ENCODE data around the gene WDHD1.
"Not testable (repeated sequence)": the region's sequence is repeated elsewhere in the genome, so short reads cannot be mapped to it uniquely, and the experiment has no call there.

Gene WDHD1

GRCh38 chr14:55026793-55027561 lies at the start of gene WDHD1, which contains the start of gene SOCS4:
WDHD1 (minus strand) TSS chr14:55027099; CDS start chr14:55026787, 312 bp downstream.
SOCS4 (plus strand) TSS chr14:55027236; CDS start chr14:55043042, 15,806 bp downstream.
- peak; percentile 98 to 99 for DNase-seq

- no peak for DNase-seq
These were observed 48.8 kb upstream of the WDHD1 start for GRCh38 chr14:55075628-55076175.

GRCh38 chr14:55074662-55075061 lies 47.8 kb upstream of the WDHD1 start:
- no peak for DNase-seq

GRCh38 chr14:55073856-55074255 lies 47.0 kb upstream of the WDHD1 start:
- no peak for DNase-seq

- DNase-seq, result peak; percentile 40 to 44
These were observed 45.2 kb upstream of the WDHD1 start for GRCh38 chr14:55071870-55072640.

- no peak for DNase-seq
These were observed 44.1 kb upstream of the WDHD1 start for GRCh38 chr14:55070981-55071411.

GRCh38 chr14:55066223-55066622 lies 39.3 kb upstream of the WDHD1 start:
- DNase-seq, result no peak

- no peak for DNase-seq
These were observed 38.5 kb upstream of the WDHD1 start for GRCh38 chr14:55065411-55065810.

GRCh38 chr14:55064896-55065295 lies 38.0 kb upstream of the WDHD1 start:
- DNase-seq, result not testable (repeated sequence)

- no peak for DNase-seq
These were observed 35.8 kb upstream of the WDHD1 start for GRCh38 chr14:55062517-55063351.

- peak in 1 of 2 experiments; percentile 11 for DNase-seq
These were observed 32.4 kb upstream of the WDHD1 start for GRCh38 chr14:55059333-55059732.

- no peak for DNase-seq
These were observed 31.0 kb upstream of the WDHD1 start for GRCh38 chr14:55057919-55058318.

GRCh38 chr14:55054098-55054497 lies 27.2 kb upstream of the WDHD1 start:
- no peak for DNase-seq

GRCh38 chr14:55053500-55053899 lies 26.6 kb upstream of the WDHD1 start:
- DNase-seq, result no peak

- DNase-seq, result no peak
These were observed 26.1 kb upstream of the WDHD1 start for GRCh38 chr14:55053018-55053417.

GRCh38 chr14:55052269-55052930 lies 25.5 kb upstream of the WDHD1 start:
- DNase-seq, result no peak

- peak; percentile 94 to 95 for DNase-seq
These were observed 24.7 kb upstream of the WDHD1 start, which contains the start of gene MAPK1IP1L for GRCh38 chr14:55051423-55052268. MAPK1IP1L (plus strand) TSS chr14:55051647; CDS start chr14:55061684, 10,037 bp downstream.

- DNase-seq, result no peak
These were observed 24.2 kb upstream of the WDHD1 start for GRCh38 chr14:55051165-55051422.

- DNase-seq, result no peak
These were observed 22.1 kb upstream of the WDHD1 start for GRCh38 chr14:55048900-55049436.

- no peak for DNase-seq
These were observed 20.6 kb upstream of the WDHD1 start for GRCh38 chr14:55047301-55048053.

Measured in activated T-cell treated with anti-CD3 and anti-CD28 coated beads, Interleukin-2, amount 50 U/mL, for 48 hours (primary cell).